Measurements from ENCODE around the gene ABCA2. TPM values are rescaled to one million over a fixed set of nuclear protein-coding genes. Genes with fewer than 3 reads are reported as not detected.

Gene ABCA2
- total RNA-seq, 1 donor from 2014 or later = 16.2 TPM

DNA sequence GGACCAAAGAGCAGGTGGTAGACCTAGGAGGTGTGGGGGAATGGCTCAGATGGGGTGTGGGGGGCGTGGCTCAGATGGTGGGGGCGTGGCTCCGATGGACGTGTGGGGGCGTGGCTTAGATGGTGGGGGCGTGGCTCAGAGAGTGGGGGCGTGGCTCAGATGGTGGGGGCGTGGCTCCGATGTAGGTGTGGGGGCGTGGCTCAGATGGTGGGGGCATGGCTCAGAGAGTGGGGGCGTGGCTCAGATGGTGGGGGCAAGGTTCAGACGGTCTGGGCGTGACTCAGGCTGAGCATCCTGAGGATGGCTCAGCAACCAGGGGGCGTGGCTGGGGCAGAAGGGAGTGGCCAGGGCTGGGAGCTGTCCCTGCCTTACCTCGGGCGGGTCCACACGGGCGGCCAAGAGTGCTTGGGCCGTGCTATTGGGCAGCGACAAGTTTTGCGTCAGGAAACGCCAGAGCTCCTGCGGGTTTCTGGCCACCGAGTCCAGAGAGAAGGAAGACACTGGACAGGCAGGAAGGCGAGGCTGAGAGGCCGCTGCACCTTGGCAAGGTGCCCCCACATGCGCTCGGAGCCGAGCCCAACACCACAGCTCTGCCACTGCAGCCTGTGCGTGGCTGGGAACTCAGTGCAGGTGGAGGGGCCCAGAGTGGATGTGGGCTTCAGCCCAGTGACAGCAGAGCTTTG is 5.9 kb downstream of the ABCA2 start:
- H2AFZ ChIP-seq (ENCODE audit: low read depth, low read length) = no peak overlapping the region
- TF ChIP-seq EZH2 (IDR thresholded peaks at IDR 0.05; ENCODE audit: insufficient read depth, low read length) = no peak
- TF ChIP-seq, protein P1, sequence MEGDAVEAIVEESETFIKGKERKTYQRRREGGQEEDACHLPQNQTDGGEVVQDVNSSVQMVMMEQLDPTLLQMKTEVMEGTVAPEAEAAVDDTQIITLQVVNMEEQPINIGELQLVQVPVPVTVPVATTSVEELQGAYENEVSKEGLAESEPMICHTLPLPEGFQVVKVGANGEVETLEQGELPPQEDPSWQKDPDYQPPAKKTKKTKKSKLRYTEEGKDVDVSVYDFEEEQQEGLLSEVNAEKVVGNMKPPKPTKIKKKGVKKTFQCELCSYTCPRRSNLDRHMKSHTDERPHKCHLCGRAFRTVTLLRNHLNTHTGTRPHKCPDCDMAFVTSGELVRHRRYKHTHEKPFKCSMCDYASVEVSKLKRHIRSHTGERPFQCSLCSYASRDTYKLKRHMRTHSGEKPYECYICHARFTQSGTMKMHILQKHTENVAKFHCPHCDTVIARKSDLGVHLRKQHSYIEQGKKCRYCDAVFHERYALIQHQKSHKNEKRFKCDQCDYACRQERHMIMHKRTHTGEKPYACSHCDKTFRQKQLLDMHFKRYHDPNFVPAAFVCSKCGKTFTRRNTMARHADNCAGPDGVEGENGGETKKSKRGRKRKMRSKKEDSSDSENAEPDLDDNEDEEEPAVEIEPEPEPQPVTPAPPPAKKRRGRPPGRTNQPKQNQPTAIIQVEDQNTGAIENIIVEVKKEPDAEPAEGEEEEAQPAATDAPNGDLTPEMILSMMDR (IDR thresholded peaks at IDR 0.05; ENCODE audit: insufficient read depth, low read depth, low read length) = no peak

DNA sequence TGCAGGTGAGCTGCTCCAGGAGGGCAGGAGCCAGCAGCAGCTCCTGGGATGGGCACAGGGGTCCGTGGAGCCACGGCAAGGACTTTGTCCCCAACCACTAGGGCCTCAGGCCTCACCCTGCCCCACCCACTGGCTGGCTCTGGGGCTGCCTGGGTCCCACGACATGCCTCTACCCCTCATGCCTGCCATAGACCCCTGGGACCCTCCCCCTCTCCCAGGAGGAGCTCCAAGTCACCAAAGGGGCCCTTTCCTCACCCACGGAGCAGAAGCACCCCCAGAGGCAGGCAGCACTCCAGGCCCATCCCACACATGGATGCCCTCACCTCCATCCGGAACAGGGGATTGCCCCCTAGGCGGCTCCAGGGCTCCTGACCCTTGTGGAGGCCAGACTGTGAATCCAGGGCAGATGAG is 6.5 kb downstream of the ABCA2 start:
- FAIRE-seq (no peak), DNase-seq (ENCODE audit: low read depth) (no peak)
- H3K4me1 Mint-ChIP-seq (ENCODE audit: low read depth, unreplicated experiment) = no peaks in the 10 kb centered on the region
- Histone ChIP-seq H3K27ac (ENCODE audit: low read depth, low read length) (no peak overlapping the region), H3K4me1 (ENCODE audit: insufficient read depth, low read length) (no peaks in the 10 kb centered on the region), H3K9me3 (ENCODE audit: insufficient read depth, low read depth, low read length) (no peaks in the 10 kb centered on the region), H4K20me1 (ENCODE audit: insufficient read depth, low read length) (peaks cover 13% of the 10 kb centered on the region), H3K36me3 (ENCODE audit: insufficient read depth, low read length) (no peaks in the 10 kb centered on the region), H3K79me2 (ENCODE audit: insufficient read depth, low read length) (no peaks in the 10 kb centered on the region), H2AFZ (ENCODE audit: low read depth, low read length) (no peak overlapping the region), H3K4me3 (ENCODE audit: insufficient read depth, low read depth, low read length) (no peak overlapping the region), H3K27me3 (ENCODE audit: insufficient read depth, low read length) (no peaks in the 10 kb centered on the region), H3K9ac (ENCODE audit: low read length) (no peak overlapping the region), H3K4me2 (ENCODE audit: low read length) (no peak overlapping the region)
- peaks cover 3% of the 10 kb centered on the region for H3K27me3 Mint-ChIP-seq (ENCODE audit: low read depth, unreplicated experiment)
- no peaks in the 10 kb centered on the region for H3K9me3 Mint-ChIP-seq (ENCODE audit: unreplicated experiment)
- no peak overlapping the region for H3K27ac Mint-ChIP-seq (ENCODE audit: unreplicated experiment)
- H3K4me3 Mint-ChIP-seq (ENCODE audit: unreplicated experiment) = no peak overlapping the region
- TF ChIP-seq, protein P1 (IDR thresholded peaks at IDR 0.05; ENCODE audit: insufficient read depth, low read depth, low read length) = no peak
- TF ChIP-seq EZH2 (IDR thresholded peaks at IDR 0.05; ENCODE audit: insufficient read depth, low read length) = no peak
- peaks cover 4% of the 10 kb centered on the region for H3K36me3 Mint-ChIP-seq (ENCODE audit: low read depth, unreplicated experiment)

More for the DNA sequence above, 5.9 kb downstream of the ABCA2 start:
- FAIRE-seq (no peak), DNase-seq (ENCODE audit: low read depth) (no peak)
- peaks cover under 1% of the 10 kb centered on the region for H3K4me1 ChIP-seq (ENCODE audit: insufficient read depth, low read length)
- H3K36me3 Mint-ChIP-seq (ENCODE audit: low read depth, unreplicated experiment) = peaks cover 2% of the 10 kb centered on the region
- H3K4me3 Mint-ChIP-seq (ENCODE audit: unreplicated experiment) = no peak overlapping the region
- peaks cover 19% of the 10 kb centered on the region for H4K20me1 ChIP-seq (ENCODE audit: insufficient read depth, low read length)
- no peak overlapping the region for H3K4me3 ChIP-seq (ENCODE audit: insufficient read depth, low read depth, low read length)
- H3K4me2 ChIP-seq (ENCODE audit: low read length) = no peak overlapping the region
- H3K79me2 ChIP-seq (ENCODE audit: insufficient read depth, low read length) = no peaks in the 10 kb centered on the region
- H3K27ac Mint-ChIP-seq (ENCODE audit: unreplicated experiment) = no peak overlapping the region
- no peaks in the 10 kb centered on the region for H3K36me3 ChIP-seq (ENCODE audit: insufficient read depth, low read length)
- no peaks in the 10 kb centered on the region for H3K9me3 ChIP-seq (ENCODE audit: insufficient read depth, low read depth, low read length)
- H3K27me3 ChIP-seq (ENCODE audit: insufficient read depth, low read length) = no peaks in the 10 kb centered on the region
- H3K4me1 Mint-ChIP-seq (ENCODE audit: low read depth, unreplicated experiment) = no peaks in the 10 kb centered on the region
- peaks cover 3% of the 10 kb centered on the region for H3K27me3 Mint-ChIP-seq (ENCODE audit: low read depth, unreplicated experiment)
- no peaks in the 10 kb centered on the region for H3K9me3 Mint-ChIP-seq (ENCODE audit: unreplicated experiment)
- H3K27ac ChIP-seq (ENCODE audit: low read depth, low read length) = no peak overlapping the region
- no peak overlapping the region for H3K9ac ChIP-seq (ENCODE audit: low read length)
